Pons (tissue), 1 donor: ENCODE measurements around the gene ETNK2.
"Not testable (repeated sequence)": the region's sequence is repeated elsewhere in the genome, so short reads cannot be mapped to it uniquely, and the experiment has no call there.

ENCODE experiments used
- DNase-seq: peaks from one replicate; pipeline ENCODE4 v3.0.0-alpha.2; 2016; ENCODE audit warnings: low spot score

The ETNK2 gene

GRCh38 chr1:204098683-204099082 lies 53.2 kb downstream of the ETNK2 start:
- DNase-seq, result no peak

GRCh38 chr1:204096931-204097330 lies 54.9 kb downstream of the ETNK2 start:
- no peak for DNase-seq

DNA sequence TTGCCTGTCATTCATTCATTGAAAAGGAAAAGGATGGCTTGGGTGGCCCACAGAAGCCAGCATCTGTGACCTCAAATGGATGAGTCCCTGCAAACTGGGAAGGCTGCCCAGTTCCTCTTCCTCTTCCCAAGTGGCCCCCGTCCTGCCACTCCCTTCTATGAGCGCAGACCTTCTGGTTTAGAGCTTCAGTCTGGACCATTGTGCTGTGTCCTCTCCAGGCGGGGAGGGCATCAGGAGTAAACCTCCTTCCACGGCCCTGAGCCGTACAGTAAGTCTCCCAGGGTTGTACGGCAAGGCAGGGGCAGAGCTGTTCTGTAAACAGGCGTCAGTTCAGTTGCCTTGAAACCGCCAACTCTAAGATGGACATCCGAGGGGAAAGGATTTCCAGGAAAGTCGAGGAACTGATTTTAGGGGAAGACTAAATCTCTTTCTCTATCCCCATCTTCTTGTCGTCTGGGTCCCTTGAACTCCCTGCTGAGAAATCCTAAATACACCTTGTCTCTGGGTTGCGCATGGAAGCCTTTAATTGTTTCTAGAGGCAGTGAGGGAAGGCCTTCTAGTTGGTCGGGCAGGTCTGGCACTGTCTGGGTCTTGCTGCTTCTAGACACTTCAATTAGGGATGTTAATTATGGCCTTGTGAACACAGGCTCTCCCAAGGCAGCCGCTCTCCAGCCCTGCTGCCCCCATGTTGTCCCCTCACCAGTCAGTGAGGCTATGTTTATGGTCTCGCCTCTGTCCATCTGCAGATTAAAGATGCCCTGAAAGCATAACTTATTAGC lies 56.8 kb downstream of the ETNK2 start:
- no peak for DNase-seq

DNA sequence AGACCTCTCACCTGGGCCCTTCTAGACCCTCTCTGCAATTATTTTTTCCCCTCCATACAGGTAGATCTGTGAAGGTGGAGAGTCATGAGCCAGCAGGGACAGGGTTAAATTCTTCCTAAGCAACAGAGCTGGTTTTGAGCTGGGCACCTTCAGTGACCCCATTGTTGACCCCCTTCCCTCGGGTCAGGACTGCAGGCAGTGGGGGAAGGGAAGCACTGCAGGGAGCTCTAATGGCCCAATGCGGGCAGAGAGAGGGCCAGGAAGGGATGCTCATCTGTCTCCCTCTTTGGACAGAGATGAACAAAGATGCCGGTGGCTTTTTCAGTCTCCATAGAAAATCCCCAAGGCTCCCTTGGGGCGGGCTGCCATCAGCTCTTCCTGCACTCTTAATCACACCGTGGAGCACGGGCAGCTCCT lies 57.5 kb downstream of the ETNK2 start:
- DNase-seq, result no peak

- no peak for DNase-seq
Measured at GRCh38 chr1:204093781-204094180, 58.1 kb downstream of the ETNK2 start.

GRCh38 chr1:204093421-204093717 lies 58.5 kb downstream of the ETNK2 start:
- no peak for DNase-seq

GRCh38 chr1:204092632-204093420 lies 59.0 kb downstream of the ETNK2 start:
- DNase-seq, result no peak

- no peak for DNase-seq
Measured at GRCh38 chr1:204091787-204092312, 60.0 kb downstream of the ETNK2 start.

- no peak for DNase-seq
Measured at GRCh38 chr1:204091066-204091465, 60.8 kb downstream of the ETNK2 start.

DNA sequence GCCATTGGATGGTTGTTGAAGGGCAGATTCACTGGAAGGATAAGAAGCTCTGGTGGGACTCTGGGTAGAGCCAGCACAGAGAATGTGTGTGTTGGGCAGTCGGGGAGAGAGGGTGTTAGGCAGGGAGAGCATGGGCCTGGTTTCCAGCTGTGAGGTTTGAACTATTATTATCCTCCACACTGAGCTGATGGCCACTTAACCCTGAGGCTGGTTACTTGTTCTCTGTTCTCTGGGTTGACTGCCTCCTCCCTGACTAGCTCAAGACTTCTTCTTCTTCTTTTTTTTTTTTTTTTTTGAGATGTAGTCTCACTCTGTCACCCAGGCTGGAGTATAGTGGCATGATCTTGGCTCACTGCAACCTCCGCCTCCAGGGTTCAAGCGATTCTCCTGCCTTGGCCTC lies 61.7 kb downstream of the ETNK2 start:
- not testable (repeated sequence) for DNase-seq

GRCh38 chr1:204089044-204089751 lies 62.6 kb downstream of the ETNK2 start:
- DNase-seq, result no peak

- DNase-seq, result no peak
Measured at GRCh38 chr1:204088596-204088995, 63.2 kb downstream of the ETNK2 start.

GRCh38 chr1:204087893-204088528 lies 63.8 kb downstream of the ETNK2 start:
- peak; percentile 35 for DNase-seq

DNA sequence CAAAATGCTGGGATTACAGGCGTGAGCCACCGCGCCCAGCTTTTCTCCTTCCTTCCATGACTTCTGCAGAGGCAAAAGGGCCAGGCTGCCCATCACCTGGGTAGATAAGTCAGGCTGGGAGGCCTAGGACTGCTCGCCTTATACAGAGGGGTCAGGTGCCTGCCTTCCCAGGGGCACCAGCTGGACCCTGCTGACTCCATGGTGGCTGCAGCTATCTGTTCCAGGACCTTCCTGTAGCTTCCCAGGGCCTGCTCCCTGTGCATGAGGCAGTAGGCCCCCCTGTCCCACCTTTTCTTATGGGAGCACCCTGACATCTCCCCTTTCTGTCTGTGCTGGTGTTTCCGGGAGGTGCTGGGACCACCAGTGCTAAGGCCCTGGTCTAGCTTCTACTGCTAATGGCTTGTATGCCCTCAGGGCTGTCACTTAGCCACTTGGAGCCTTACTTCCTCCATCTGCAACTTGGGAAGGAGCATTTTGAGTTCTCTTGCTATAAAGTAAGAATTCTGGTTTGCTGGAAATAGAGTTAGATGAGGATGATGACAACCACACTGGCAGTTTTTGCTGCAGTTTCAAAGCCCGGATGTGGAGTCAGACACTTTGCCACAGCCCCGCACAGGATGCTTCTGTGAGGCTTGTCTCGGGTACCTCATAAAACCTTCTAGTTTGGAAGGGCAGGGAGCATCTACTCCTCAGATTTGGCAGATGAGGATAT lies 64.5 kb downstream of the ETNK2 start:
- DNase-seq, result no peak

- DNase-seq, result no peak
Measured at GRCh38 chr1:204085876-204086275, 66.0 kb downstream of the ETNK2 start.

DNA sequence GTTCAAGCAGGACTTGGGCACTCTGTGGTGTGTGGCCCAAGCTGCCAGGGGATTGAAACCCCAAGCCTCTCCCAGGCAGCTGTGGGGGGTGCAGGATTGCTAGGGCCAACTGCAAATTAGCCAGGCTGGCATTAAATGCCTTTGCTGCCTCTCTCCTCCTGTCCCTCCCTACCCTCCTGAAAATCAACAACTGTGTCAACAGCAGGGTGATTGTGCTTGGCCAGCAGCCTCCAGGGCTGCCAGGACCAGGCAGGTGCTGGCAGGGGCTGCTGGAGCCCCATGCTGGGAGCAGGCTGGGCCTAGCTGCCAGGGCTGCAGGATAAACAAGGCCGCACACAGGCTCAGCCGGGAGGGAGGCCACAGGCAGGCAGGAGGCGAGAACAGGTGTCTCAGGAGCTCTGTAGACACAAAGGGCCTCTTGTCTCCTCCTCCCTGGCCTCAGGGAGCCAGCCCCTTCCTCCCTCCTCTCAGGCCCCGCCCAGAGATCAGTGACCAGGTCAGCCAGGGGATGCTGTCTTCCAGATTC lies 67.5 kb downstream of the ETNK2 start:
- peak; percentile 79 for DNase-seq

- DNase-seq, result no peak
Measured at GRCh38 chr1:204083491-204083890, 68.4 kb downstream of the ETNK2 start.

GRCh38 chr1:204081791-204082513 lies 69.9 kb downstream of the ETNK2 start:
- no peak for DNase-seq

GRCh38 chr1:204081164-204081790 lies 70.6 kb downstream of the ETNK2 start:
- DNase-seq, result no peak
